IPS-11a (cell line): ENCODE data around the gene OSBPL5.

Experiments
- H3K4me3 ChIP-seq: one replicate; pipeline ENCODE4 v1.5.1; 2013; ENCODE audit warnings: low read depth, low read length, control low read depth

The OSBPL5 gene

GRCh38 chr11:3164138-3164551 is 965 bp downstream of the OSBPL5 start:
- H3K4me3 ChIP-seq: peak overlapping the region; percentile 41

- no peak overlapping the region for H3K4me3 ChIP-seq
Measured at GRCh38 chr11:3163241-3163981, 1.7 kb downstream of the OSBPL5 start.

GRCh38 chr11:3162410-3163240 is 2.5 kb downstream of the OSBPL5 start:
- no peak overlapping the region for H3K4me3 ChIP-seq

GRCh38 chr11:3161720-3162409 is 3.2 kb downstream of the OSBPL5 start:
- H3K4me3 ChIP-seq: no peak overlapping the region

GRCh38 chr11:3161309-3161708 is 3.8 kb downstream of the OSBPL5 start:
- H3K4me3 ChIP-seq: no peak overlapping the region

- peak overlapping the region; percentile 42 for H3K4me3 ChIP-seq
Measured at GRCh38 chr11:3160252-3161031, 4.7 kb downstream of the OSBPL5 start.

- peak overlapping the region; percentile 35 for H3K4me3 ChIP-seq
Measured at GRCh38 chr11:3159296-3160190, 5.6 kb downstream of the OSBPL5 start.

- no peak overlapping the region for H3K4me3 ChIP-seq
Measured at GRCh38 chr11:3158821-3159220, 6.3 kb downstream of the OSBPL5 start.

- H3K4me3 ChIP-seq: no peak overlapping the region
Measured at GRCh38 chr11:3158131-3158591, 6.9 kb downstream of the OSBPL5 start.

- H3K4me3 ChIP-seq: no peak overlapping the region
Measured at GRCh38 chr11:3157381-3158130, 7.6 kb downstream of the OSBPL5 start.

GRCh38 chr11:3156661-3157311 is 8.3 kb downstream of the OSBPL5 start:
- H3K4me3 ChIP-seq: no peak overlapping the region

- no peak overlapping the region for H3K4me3 ChIP-seq
Measured at GRCh38 chr11:3156282-3156660, 8.8 kb downstream of the OSBPL5 start.

- H3K4me3 ChIP-seq: no peak overlapping the region
Measured at GRCh38 chr11:3155691-3156258, 9.3 kb downstream of the OSBPL5 start.

GRCh38 chr11:3155216-3155615 is 9.9 kb downstream of the OSBPL5 start:
- H3K4me3 ChIP-seq: no peak overlapping the region

- no peak overlapping the region for H3K4me3 ChIP-seq
Measured at GRCh38 chr11:3154001-3154599, 11.0 kb downstream of the OSBPL5 start.

- no peak overlapping the region for H3K4me3 ChIP-seq
Measured at GRCh38 chr11:3153291-3153861, 11.7 kb downstream of the OSBPL5 start.

- H3K4me3 ChIP-seq: no peak overlapping the region
Measured at GRCh38 chr11:3152471-3153110, 12.5 kb downstream of the OSBPL5 start.
